IgD-negative memory B cell (primary cell): ENCODE measurements around the gene DOK5. TPM values are rescaled to one million over a fixed set of nuclear protein-coding genes. Genes with fewer than 3 reads are reported as not detected.

ENCODE experiments used
- H3K27ac Mint-ChIP-seq, 3 donors: one replicate each; pipeline ENCODE4 v1.8.0; 2020 to 2022; ENCODE audit warnings: mild to moderate bottlenecking in 3 of 3, mixed read lengths in 3 of 3, moderate library complexity in 1 of 3
- H3K27me3 Mint-ChIP-seq: one replicate; pipeline ENCODE4 v1.8.0; 2021; ENCODE audit warnings: mixed read lengths
- H3K36me3 Mint-ChIP-seq: one replicate; pipeline ENCODE4 v1.8.0; 2020; ENCODE audit warnings: mild to moderate bottlenecking, mixed read lengths
- H3K4me1 Mint-ChIP-seq, 3 donors: one replicate each; pipeline ENCODE4 v1.8.0; 2020 to 2022; ENCODE audit warnings: mixed read lengths in 3 of 3, mild to moderate bottlenecking in 1 of 3
- H3K4me3 Mint-ChIP-seq, 4 donors: one replicate each; pipeline ENCODE4 v1.8.0; 2020 to 2022; ENCODE audit warnings: mild to moderate bottlenecking in 4 of 4, mixed read lengths in 4 of 4, moderate library complexity in 3 of 4
- H3K9me3 Mint-ChIP-seq, 3 donors: one replicate each; pipeline ENCODE4 v1.8.0; 2020 to 2021; ENCODE audit warnings: mixed read lengths in 3 of 3, mild to moderate bottlenecking in 1 of 3
- polyA plus RNA-seq: library from polyadenylated mRNA; unstranded; fragments of 300-500 nt; fragmentation: Illumina TruSeq; gene quantifications from one replicate; pipeline ENCODE4 v1.2.3, GENCODE V29; 2021

The DOK5 gene
- polyA plus RNA-seq, 1 donor from 2014 or later = not detected

DNA sequence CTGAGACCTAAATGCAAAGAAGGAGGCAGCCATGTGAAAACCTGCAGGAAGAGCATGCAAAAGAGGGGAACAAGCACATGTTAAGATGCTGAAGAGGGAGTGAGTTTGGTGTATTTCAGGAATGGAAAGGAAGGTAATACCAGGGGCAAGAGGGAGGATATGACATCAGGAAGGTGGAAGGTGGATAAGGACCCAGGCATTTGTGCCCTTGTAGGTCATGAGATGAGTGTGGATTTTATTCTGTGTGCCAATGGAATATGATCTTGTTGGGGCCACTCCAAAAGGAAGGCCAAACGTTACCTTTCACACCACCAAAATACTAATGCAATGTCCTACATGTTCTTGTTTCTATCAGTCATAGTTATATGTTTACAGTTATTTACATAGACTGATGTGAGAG is 17.2 kb upstream of the DOK5 start:
- no peaks in the 10 kb centered on the region for H3K27me3 Mint-ChIP-seq
- H3K4me3 Mint-ChIP-seq = no peak overlapping the region
- H3K4me1 Mint-ChIP-seq = no peaks in the 10 kb centered on the region
- no peaks in the 10 kb centered on the region for H3K36me3 Mint-ChIP-seq
- no peak overlapping the region for H3K27ac Mint-ChIP-seq
- peaks cover 0 to 4% (median 0%) of the 10 kb centered on the region in 3 donors for H3K9me3 Mint-ChIP-seq

GRCh38 chr20:54459279-54459678 is 16.1 kb upstream of the DOK5 start:
- no peak overlapping the region for H3K27ac Mint-ChIP-seq
- no peaks in the 10 kb centered on the region for H3K36me3 Mint-ChIP-seq
- no peak overlapping the region for H3K4me3 Mint-ChIP-seq
- H3K4me1 Mint-ChIP-seq = no peaks in the 10 kb centered on the region
- H3K27me3 Mint-ChIP-seq = no peaks in the 10 kb centered on the region
- H3K9me3 Mint-ChIP-seq = peaks cover 0 to 2% (median 0%) of the 10 kb centered on the region in 3 donors

- Mint-ChIP-seq H3K36me3 (no peaks in the 10 kb centered on the region), H3K9me3 (peaks cover 0 to 3% (median 3%) of the 10 kb centered on the region in 3 donors), H3K4me1 (no peaks in the 10 kb centered on the region), H3K27ac (no peak overlapping the region), H3K4me3 (no peak overlapping the region), H3K27me3 (peaks cover 1% of the 10 kb centered on the region)
Measured at GRCh38 chr20:54464003-54464402, 11.4 kb upstream of the DOK5 start.

GRCh38 chr20:54466127-54466526 is 9.3 kb upstream of the DOK5 start:
- H3K27me3 Mint-ChIP-seq = peaks cover 1% of the 10 kb centered on the region
- no peak overlapping the region for H3K4me3 Mint-ChIP-seq
- no peak overlapping the region for H3K27ac Mint-ChIP-seq
- no peaks in the 10 kb centered on the region for H3K4me1 Mint-ChIP-seq
- H3K36me3 Mint-ChIP-seq = no peaks in the 10 kb centered on the region
- peaks cover 0 to 3% (median 3%) of the 10 kb centered on the region in 3 donors for H3K9me3 Mint-ChIP-seq

GRCh38 chr20:54467622-54468021 is 7.8 kb upstream of the DOK5 start:
- no peak overlapping the region for H3K4me3 Mint-ChIP-seq
- H3K27me3 Mint-ChIP-seq = peaks cover 1% of the 10 kb centered on the region
- H3K4me1 Mint-ChIP-seq = no peaks in the 10 kb centered on the region
- no peak overlapping the region for H3K27ac Mint-ChIP-seq
- peaks cover 0 to 3% (median 3%) of the 10 kb centered on the region in 3 donors for H3K9me3 Mint-ChIP-seq
- H3K36me3 Mint-ChIP-seq = no peaks in the 10 kb centered on the region

DNA sequence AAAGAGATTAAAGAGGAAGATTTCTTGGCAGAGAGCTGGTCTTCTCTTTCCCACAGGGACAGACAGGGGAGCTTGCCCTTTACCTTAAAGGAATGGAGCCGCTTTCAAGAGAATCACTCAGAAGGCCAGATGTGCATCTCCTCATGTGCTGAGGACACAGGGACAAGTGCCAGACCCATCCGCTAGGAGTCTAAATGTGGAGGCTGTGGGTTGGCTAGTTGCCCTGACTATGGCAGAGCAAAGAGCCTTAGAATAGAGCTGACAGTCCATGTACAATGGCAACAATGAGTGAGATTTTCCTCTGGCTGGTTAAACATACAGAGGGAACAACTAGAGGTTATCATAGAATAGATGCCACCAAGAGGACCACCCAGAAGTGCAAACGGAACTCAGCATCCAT is 7.3 kb upstream of the DOK5 start:
- Mint-ChIP-seq H3K4me3 (no peak overlapping the region), H3K27me3 (peaks cover 1% of the 10 kb centered on the region), H3K36me3 (no peaks in the 10 kb centered on the region), H3K4me1 (no peaks in the 10 kb centered on the region), H3K9me3 (peaks cover 0 to 3% (median 3%) of the 10 kb centered on the region in 3 donors), H3K27ac (no peak overlapping the region)

DNA sequence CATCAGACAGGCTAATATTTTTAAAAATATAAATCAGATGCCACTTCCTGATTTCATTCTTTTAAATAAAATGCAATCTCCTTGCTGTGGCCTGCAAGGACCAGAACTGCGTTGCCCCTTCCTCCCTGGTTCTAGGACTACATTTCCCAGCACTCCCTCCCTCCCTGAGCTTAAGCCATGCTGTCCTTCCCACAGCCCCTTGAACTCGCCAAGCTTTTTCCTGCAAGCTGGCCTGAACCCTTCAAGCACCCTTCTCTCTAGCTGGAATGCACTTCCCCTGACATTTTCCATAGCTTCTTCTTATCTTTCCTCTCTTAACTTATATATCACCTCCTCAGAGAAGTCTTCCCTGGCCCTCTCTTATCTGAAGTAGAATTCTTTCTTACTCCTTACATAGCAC is 6.1 kb upstream of the DOK5 start:
- Mint-ChIP-seq H3K27me3 (peaks cover 6% of the 10 kb centered on the region), H3K4me1 (no peaks in the 10 kb centered on the region), H3K9me3 (peaks cover 0 to 6% (median 3%) of the 10 kb centered on the region in 3 donors), H3K36me3 (no peaks in the 10 kb centered on the region), H3K27ac (no peak overlapping the region), H3K4me3 (no peak overlapping the region)

GRCh38 chr20:54469952-54470351 is 5.4 kb upstream of the DOK5 start:
- Mint-ChIP-seq H3K27ac (no peak overlapping the region), H3K36me3 (no peaks in the 10 kb centered on the region), H3K4me1 (peaks cover 0 to 2% (median 0%) of the 10 kb centered on the region in 3 donors)

GRCh38 chr20:54470697-54471096 is 4.7 kb upstream of the DOK5 start:
- peaks cover 0 to 2% (median 0%) of the 10 kb centered on the region in 3 donors for H3K4me1 Mint-ChIP-seq

More at GRCh38 chr20:54469952-54470351, 5.4 kb upstream of the DOK5 start:
- H3K27me3 Mint-ChIP-seq = peaks cover 12% of the 10 kb centered on the region
- no peak overlapping the region for H3K4me3 Mint-ChIP-seq
- peaks cover 0 to 8% (median 3%) of the 10 kb centered on the region in 3 donors for H3K9me3 Mint-ChIP-seq

DNA sequence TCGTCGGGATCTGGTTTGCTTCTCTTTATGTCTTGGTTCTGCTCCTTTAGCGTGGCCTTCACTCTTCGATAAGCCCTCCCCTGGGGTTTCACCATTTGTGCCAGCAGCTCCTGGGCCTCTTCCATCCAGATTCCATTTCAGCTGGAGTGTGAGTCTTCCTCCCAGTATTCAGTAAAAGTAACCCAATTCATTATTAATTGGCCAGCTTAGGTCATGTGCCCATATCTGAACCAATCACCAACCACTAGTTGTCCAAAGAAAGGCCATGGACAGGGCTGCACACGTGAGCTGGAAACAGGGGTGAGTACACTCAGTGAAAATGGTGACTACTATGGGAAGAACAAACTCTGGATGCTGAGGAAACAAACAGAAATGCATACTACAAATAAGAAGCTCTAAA is 2.8 kb upstream of the DOK5 start:
- H3K27me3 Mint-ChIP-seq = peaks cover 31% of the 10 kb centered on the region
- H3K9me3 Mint-ChIP-seq = peaks cover 0 to 8% (median 0%) of the 10 kb centered on the region in 3 donors
- H3K36me3 Mint-ChIP-seq = peaks cover 2% of the 10 kb centered on the region
- H3K27ac Mint-ChIP-seq = no peak overlapping the region
- peak overlapping the region in 1 of 4 donors; percentile 23 for H3K4me3 Mint-ChIP-seq
- H3K4me1 Mint-ChIP-seq = peaks cover 0 to 2% (median 1%) of the 10 kb centered on the region in 3 donors

More at GRCh38 chr20:54470697-54471096, 4.7 kb upstream of the DOK5 start:
- Mint-ChIP-seq H3K36me3 (no peaks in the 10 kb centered on the region), H3K4me3 (no peak overlapping the region), H3K27me3 (peaks cover 13% of the 10 kb centered on the region), H3K9me3 (peaks cover 0 to 8% (median 3%) of the 10 kb centered on the region in 3 donors), H3K27ac (no peak overlapping the region)

DNA sequence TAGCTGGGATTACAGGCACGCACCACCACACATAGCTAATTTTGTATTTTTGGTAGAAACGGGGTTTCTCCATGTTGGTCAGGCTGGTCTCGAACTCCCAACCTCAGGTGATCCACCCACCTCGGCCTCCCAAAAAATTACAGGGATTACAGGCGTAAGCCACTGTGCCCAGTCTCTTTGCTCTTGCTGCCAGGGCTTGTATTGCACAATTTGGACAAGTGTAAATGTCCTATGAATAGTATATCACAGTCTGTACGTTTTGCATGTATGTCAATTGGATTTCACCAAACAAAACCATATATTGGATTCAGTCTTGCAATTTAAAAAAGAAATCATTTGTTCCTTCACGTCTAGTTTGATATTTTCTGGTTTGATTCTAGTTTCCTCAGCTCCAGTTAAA is 2.1 kb upstream of the DOK5 start:
- Mint-ChIP-seq H3K27me3 (peaks cover 31% of the 10 kb centered on the region), H3K4me3 (no peak overlapping the region), H3K36me3 (peaks cover 2% of the 10 kb centered on the region), H3K4me1 (peaks cover 0 to 2% (median 1%) of the 10 kb centered on the region in 3 donors), H3K9me3 (peaks cover 0 to 6% (median 0%) of the 10 kb centered on the region in 3 donors), H3K27ac (no peak overlapping the region)

DNA sequence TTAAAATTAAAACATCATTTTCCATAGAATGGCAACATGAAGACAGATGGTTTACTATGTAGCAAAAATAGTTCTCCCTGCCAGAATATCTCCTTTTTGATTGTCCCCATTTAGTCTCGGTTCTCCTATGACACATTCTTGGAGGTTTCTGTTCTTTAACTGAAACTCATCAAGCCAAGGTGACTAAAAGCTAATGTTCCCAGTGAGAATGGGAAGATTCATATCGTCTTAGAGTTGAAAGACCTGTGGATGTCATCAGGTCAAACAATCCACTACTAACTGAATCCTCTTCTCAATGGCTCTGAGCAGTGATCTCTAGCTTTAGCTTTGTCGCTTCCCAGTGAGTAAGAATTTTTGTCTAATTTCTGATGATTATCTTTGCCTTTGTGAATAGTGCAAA is 1.3 kb upstream of the DOK5 start:
- H3K4me3 Mint-ChIP-seq = no peak overlapping the region
- H3K4me1 Mint-ChIP-seq = peaks cover 0 to 2% (median 1%) of the 10 kb centered on the region in 3 donors
- H3K27me3 Mint-ChIP-seq = peaks cover 31% of the 10 kb centered on the region
- no peak overlapping the region for H3K27ac Mint-ChIP-seq
- H3K9me3 Mint-ChIP-seq = peaks cover 0 to 6% (median 0%) of the 10 kb centered on the region in 3 donors
- H3K36me3 Mint-ChIP-seq = peaks cover 2% of the 10 kb centered on the region

- Mint-ChIP-seq H3K4me1 (peaks cover 0 to 2% (median 1%) of the 10 kb centered on the region in 3 donors), H3K9me3 (peaks cover 0 to 7% (median 2%) of the 10 kb centered on the region in 3 donors), H3K27me3 (peaks cover 31% of the 10 kb centered on the region), H3K36me3 (peaks cover 2% of the 10 kb centered on the region), H3K27ac (no peak overlapping the region), H3K4me3 (no peak overlapping the region)
Measured at GRCh38 chr20:54474866-54475265, 527 bp upstream of the DOK5 start.

DNA sequence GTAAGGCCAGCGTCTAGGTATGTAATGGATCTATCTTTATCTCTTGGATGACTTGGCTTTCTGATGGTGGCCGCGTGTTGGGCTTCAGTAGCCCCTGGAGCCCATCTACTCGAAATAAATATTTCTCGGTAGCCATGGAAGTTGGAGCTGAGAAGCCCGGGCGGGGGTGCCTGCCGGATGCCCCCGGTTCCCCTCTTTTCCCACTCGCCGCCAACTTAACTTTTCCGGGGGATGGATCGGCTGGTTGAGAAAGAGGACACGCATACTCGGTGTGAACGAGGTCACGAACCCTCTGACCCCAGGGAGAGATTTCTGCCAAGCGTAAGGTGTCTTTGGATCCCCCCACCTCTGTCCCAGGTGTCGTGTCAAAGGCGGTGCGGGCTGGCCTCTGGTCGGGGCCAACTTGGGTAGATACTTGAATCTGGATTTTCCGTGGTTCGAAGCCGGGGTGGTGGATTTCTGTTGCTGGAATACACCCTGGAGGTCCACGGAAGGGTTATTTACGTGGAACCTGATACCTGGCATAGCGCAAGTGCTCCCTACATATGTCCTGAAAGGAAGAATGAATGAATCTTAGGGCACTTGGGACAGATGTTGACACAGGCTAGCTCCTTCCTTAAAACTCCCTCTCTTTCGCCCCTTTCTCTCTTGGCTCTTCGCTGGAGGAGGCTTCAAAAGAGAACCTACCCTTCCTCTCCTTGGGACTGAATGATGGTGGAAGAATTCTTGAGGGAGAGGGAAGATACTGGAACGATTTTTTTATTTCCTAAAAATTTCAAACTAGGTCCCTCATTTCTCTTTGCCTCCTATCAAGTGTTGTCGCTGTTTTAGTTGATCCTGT is 996 bp downstream of the DOK5 start:
- Mint-ChIP-seq H3K4me1 (peaks cover 0 to 2% (median 1%) of the 10 kb centered on the region in 3 donors), H3K9me3 (peaks cover 0 to 9% (median 2%) of the 10 kb centered on the region in 3 donors), H3K27me3 (peaks cover 32% of the 10 kb centered on the region), H3K27ac (no peak overlapping the region), H3K36me3 (peaks cover 2% of the 10 kb centered on the region), H3K4me3 (no peak overlapping the region)

GRCh38 chr20:54477191-54477955 is 2.0 kb downstream of the DOK5 start:
- Mint-ChIP-seq H3K4me3 (no peak overlapping the region), H3K27me3 (peaks cover 32% of the 10 kb centered on the region)

More at GRCh38 chr20:54477191-54477955, 2.0 kb downstream of the DOK5 start:
- no peak overlapping the region for H3K27ac Mint-ChIP-seq
- H3K4me1 Mint-ChIP-seq = peaks cover 0 to 2% (median 1%) of the 10 kb centered on the region in 3 donors
- H3K36me3 Mint-ChIP-seq = peaks cover 2% of the 10 kb centered on the region
- peaks cover 0 to 9% (median 2%) of the 10 kb centered on the region in 3 donors for H3K9me3 Mint-ChIP-seq
